ENCODE measurements around the gene KCNH3. TPM values are rescaled to one million over a fixed set of nuclear protein-coding genes. Genes with fewer than 3 reads are reported as not detected.

The KCNH3 gene
- total and polyA plus RNA-seq, 2 of the 13 experiments (the other 11 are each of a cell fraction or from before 2014, with no cell fraction given) = 0.01 to 0.07 TPM

GRCh38 chr12:49583366-49584094, 44.7 kb downstream of the KCNH3 start (continued):
- no peak for TF ChIP-seq ATF6 (CRISPR knock-in tag; conservative IDR thresholded peaks at IDR 0.05)
- TF ChIP-seq ZFAT (CRISPR knock-in tag; conservative IDR thresholded peaks at IDR 0.05) = no peak
- TF ChIP-seq ZNF275 (CRISPR knock-in tag; IDR thresholded peaks at IDR 0.05; ENCODE audit: borderline replicate concordance) = no peak
- no peak for TF ChIP-seq DBP (CRISPR knock-in tag; IDR thresholded peaks at IDR 0.05; ENCODE audit: not compliant biosample characterization)
- TF ChIP-seq POLR2AphosphoS5 (IDR thresholded peaks at IDR 0.05; ENCODE audit: low read depth, low read length) = no peak

GRCh38 chr12:49584591-49584990, 45.8 kb downstream of the KCNH3 start:
- Histone ChIP-seq H3K4me3 (replicated peaks in 1 of 3; ENCODE audit: insufficient read depth in 1 of 3, low read depth in 2 of 3, low read length in 3 of 3) (no peak overlapping the region), H3K9ac (ENCODE audit: insufficient read depth, low read depth, low read length) (no peak overlapping the region), H3K36me3 (replicated peaks in 1 of 2; ENCODE audit: control insufficient read depth in 1 of 2, insufficient read depth in 2 of 2, low read length in 2 of 2) (peaks cover 6 to 10% of the 10 kb centered on the region in 2 experiments; a peak in 4 of 5 replicates), H4K20me1 (ENCODE audit: insufficient read depth, low read length) (no peaks in the 10 kb centered on the region), H2AFZ (ENCODE audit: low read length) (no peak overlapping the region), H3K4me1 (ENCODE audit: insufficient read depth, low read length) (peaks cover 25% of the 10 kb centered on the region), H3K4me2 (ENCODE audit: low read depth, low read length) (no peak overlapping the region), H3K27me3 (ENCODE audit: control insufficient read depth in 1 of 2, insufficient read depth in 2 of 2, low read length in 2 of 2) (no peaks in the 10 kb centered on the region), H3K79me2 (ENCODE audit: insufficient read depth, low read length) (no peaks in the 10 kb centered on the region), H3K9me3 (ENCODE audit: low read length) (no peaks in the 10 kb centered on the region), H3K27ac (ENCODE audit: extremely low read length, insufficient read depth, low read length) (no peak overlapping the region)
- ATAC-seq (no peak), FAIRE-seq (no peak), DNase-seq (ENCODE audit: low spot score) (no peak)
- POLR2A ChIA-PET = interaction anchor here (0.5 kb wide), 1 partner anchor 302 kb away, joined by 3 read pairs; no protein-coding TSS in a partner anchor
- TF ChIP-seq ZNF780A (CRISPR knock-in tag; IDR thresholded peaks at IDR 0.05) = no peak
- TF ChIP-seq ELF1 (CRISPR knock-in tag; IDR thresholded peaks at IDR 0.05) = no peak
- no peak for TF ChIP-seq ZNF747 (CRISPR knock-in tag; IDR thresholded peaks at IDR 0.05; ENCODE audit: borderline replicate concordance)
- no peak for TF ChIP-seq MXD3 (CRISPR knock-in tag; IDR thresholded peaks at IDR 0.05)
- no peak for TF ChIP-seq GFI1 (CRISPR knock-in tag; IDR thresholded peaks at IDR 0.05; ENCODE audit: borderline replicate concordance)
- TF ChIP-seq ZNF251 (CRISPR knock-in tag; IDR thresholded peaks at IDR 0.05) = no peak
- WGBS (ENCODE audit: low lambda C conversion rate) = 94% methylated on average over 7 of the region's 7 CpGs
- CTCF ChIA-PET (ENCODE audit: low intra/inter-chr PET ratio, low total read pairs) = no interaction called here
- no TSS peak for BruUV-seq (replicated peaks)
- intact Hi-C loops (cut with micrococcal nuclease; ENCODE audit: unreplicated experiment) = no loop called here
- in situ Hi-C loops (cut with HindIII; ENCODE audit: extremely low pct_ligation_motif_present, low pct_unique_long_range_greater_than_20kb) = no loop called here

Measured in HepG2 (cell line).